GM12801 (cell line): ENCODE measurements around the gene ELF5.

Experiments used
- TF ChIP-seq, protein P1 (sequence below): IDR thresholded peaks from one replicate; pipeline ENCODE4 v1.5.1; 2011; ENCODE audit warnings: control low read depth; ENCODE audit not compliant: insufficient read length; ENCODE audit errors: extremely low read depth

The ELF5 gene

DNA sequence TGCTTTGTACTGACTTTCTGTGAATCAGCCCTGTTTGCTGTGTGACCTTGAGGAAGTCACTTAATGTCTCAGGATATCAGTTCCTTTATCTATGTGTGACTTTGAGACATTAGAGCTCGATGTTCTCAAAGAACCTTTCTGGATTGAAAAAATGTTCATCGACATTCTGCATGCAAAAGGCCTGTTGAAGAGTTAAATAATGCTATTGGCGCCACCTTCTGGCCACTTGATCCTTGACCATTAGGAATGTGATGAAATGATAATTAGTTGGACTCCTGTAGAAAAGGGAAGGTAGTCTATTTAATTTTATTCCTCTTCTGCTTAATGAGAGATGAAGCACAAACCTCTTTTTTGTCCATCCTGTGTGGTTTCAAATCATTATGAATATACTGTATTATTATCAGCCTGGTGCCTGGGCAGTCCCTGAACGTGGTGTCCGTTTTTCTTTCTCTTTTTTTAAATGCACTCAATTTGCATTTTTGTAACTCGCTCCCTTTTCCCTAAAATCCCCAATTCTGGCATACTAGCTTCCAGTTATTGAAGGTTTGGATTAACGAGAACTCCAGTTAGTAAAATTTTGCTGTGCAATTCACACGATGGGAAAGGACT, 20.7 kb downstream of the ELF5 start:
- TF ChIP-seq, protein P1, sequence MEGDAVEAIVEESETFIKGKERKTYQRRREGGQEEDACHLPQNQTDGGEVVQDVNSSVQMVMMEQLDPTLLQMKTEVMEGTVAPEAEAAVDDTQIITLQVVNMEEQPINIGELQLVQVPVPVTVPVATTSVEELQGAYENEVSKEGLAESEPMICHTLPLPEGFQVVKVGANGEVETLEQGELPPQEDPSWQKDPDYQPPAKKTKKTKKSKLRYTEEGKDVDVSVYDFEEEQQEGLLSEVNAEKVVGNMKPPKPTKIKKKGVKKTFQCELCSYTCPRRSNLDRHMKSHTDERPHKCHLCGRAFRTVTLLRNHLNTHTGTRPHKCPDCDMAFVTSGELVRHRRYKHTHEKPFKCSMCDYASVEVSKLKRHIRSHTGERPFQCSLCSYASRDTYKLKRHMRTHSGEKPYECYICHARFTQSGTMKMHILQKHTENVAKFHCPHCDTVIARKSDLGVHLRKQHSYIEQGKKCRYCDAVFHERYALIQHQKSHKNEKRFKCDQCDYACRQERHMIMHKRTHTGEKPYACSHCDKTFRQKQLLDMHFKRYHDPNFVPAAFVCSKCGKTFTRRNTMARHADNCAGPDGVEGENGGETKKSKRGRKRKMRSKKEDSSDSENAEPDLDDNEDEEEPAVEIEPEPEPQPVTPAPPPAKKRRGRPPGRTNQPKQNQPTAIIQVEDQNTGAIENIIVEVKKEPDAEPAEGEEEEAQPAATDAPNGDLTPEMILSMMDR = no peak

DNA sequence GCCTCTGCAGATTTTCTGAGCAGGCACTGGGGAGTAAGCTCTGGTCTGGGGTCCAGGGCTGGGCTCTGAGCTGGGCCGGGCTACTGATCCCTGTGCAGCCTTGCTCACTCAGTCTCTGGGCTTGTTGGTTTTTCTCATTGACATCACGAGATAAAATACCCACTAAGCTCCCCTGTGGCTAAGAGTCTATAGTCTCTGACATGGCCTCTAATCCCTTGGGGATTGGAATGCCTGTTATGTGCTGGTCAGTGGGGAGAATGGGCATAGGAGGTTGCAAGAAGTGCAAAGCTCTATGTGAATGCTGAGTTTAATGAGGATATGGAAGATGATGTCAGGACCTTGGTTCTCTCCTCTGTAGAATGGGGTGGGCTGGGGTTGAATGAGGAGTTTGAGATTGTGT, 23.3 kb downstream of the ELF5 start:
- TF ChIP-seq, protein P1 = no peak

DNA sequence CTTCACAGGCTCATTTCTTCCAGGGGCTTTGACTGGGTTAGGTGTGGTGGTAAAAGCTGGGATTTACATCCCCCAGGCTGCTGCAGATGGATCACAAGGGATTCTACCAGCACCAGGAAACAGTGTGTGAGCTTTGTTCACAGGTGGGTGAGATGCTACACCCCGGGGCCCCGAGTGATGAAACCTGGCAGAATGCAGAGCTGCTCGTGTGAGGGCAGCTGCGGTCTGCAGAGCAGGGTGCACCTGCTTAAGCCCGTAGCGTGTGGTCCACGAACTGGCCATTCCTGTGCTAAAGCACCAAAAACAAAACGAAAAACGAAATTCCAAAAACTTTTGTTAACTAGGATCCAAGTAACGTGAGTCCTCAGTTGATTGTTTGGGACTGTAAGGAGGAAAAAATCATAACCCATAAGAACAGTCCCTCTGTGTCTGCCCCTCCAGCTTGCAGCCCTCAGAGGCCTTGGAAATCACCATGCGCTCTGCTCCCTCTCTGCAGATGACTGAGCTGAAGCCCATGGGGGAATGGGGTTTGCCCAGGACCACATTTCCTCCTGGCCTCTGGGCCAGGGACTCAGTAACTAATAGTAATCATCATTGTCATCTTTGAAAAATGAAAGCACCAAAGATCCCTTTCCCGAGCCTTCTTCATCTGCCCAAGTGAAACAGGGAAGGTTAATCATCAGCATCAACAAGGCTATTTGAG, 24.6 kb downstream of the ELF5 start:
- TF ChIP-seq, protein P1 = no peak

DNA sequence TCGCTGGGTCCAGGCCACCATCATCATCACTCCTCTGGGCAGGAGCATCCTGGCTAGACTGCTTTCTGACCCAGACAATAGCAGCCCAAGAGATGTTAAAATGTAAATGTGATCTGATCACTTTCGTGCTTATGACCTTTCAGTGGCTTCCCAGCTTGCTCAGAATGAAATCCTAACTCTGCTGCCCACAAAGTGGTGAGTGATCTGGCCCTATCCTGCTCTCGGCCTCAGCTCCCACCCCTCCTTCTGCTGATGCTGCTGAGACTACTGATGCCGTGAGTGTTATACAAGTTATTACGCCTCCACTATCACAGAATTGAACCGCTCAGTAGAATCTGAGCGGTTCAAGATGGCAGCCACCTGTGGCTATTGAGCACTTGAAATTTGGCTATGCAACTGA, 26.2 kb downstream of the ELF5 start:
- TF ChIP-seq, protein P1 = no peak

DNA sequence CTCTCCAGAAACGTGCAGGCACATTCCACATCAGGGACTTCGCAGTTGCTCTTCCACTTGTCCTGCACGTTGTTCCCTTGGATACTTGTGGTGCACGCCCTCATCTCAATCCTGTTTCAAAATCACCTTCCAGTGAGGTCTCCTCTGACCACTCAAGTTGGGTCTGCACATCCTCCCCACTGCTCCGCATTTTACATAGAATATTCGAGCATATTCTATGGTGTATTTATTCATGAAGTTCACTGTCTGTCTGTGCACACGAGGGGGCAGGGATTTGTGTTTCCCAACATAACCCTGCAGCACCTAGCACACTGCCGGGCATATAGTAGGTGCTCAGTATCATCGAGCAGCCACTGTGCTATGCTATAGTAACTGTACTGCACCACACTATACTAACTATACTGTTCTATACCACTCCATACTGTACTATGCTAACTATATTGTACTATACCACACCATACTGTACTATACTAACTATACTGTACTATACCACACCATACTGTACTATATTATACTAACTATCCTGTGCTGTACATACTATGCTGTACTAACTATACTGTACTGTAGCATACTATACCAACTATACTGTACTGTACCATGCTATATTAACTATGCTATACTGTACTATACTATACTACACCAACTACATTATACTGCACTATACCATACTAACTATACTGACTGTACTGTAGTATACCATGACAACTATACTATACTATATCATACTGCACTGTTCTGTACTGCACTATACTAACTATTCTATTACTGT, 30.3 kb downstream of the ELF5 start:
- TF ChIP-seq, protein P1 = no peak

DNA sequence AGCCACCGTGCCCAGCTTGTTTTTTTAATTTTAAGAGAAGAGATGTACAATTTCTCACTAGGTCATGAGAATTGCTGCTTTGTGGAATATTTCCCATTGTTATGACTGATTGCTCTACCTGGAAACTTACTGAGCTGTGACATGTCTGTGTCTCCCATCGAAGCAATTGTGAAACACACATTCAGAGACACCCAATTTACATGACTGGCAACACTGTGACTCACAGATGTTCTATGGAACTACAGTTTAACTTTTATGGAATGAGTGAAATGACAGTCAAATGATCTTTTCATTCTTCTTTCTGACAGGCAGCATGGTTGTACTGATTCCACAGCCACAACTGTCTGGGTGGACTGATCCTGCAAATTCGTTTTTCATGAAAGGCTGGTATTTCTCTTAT, 32.3 kb downstream of the ELF5 start:
- TF ChIP-seq, protein P1 = no peak

DNA sequence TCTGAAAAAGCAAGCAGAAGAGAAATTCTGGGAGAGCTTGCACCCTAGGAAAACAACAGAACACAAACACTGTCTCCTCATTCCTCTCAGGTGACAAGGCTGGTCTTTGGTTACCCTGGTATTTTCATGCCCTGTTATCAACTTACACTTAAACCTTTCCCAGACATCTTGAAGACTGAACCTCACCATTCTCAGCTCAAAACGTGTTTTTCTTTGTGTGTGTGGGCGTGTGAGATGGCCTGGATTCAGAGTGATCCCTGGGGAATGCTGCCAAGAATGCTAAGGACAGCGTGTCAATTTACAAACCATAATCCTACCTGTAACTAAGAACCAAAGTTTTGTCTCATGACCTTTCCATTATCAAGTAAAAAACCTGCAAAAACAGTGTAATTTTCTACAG, 33.3 kb downstream of the ELF5 start:
- TF ChIP-seq, protein P1 = no peak
